Measurements from ENCODE around the gene BPIFB6. TPM values are rescaled to one million over a fixed set of nuclear protein-coding genes. Genes with fewer than 3 reads are reported as not detected.

Gene BPIFB6
- total and polyA plus RNA-seq, 2 of the 4 experiments (the other 2 are of a cell fraction) = not detected

GRCh38 chr20:32995802-32996201, 35.6 kb upstream of the BPIFB6 start:
- dilution Hi-C loops (cut with HindIII; ENCODE audit: low sequenced_read_pairs, unreplicated experiment) (no loop called here), intact Hi-C loops (cut with micrococcal nuclease) (no loop called here), in situ Hi-C loops (cut with MboI; ENCODE audit: low sequenced_read_pairs) (no loop called here)
- no peaks in the 10 kb centered on the region for H3K9me1 ChIP-seq (ENCODE audit: insufficient read depth, low read length)
- no peak overlapping the region for H2AFZ ChIP-seq (replicated peaks; ENCODE audit: low read length, poor library complexity)
- H2BK15ac ChIP-seq (ENCODE audit: low read depth, low read length) = no peak overlapping the region
- H3K27ac ChIP-seq (ENCODE audit: insufficient read depth, low read length) = no peak overlapping the region
- no peak overlapping the region for H3K4me3 ChIP-seq (ENCODE audit: insufficient read depth, low read depth, low read length)
- POLR2A ChIA-PET (ENCODE audit: unreplicated experiment) = no interaction called here
- no peak overlapping the region for H4K91ac ChIP-seq (ENCODE audit: insufficient read depth, low read depth, low read length)
- H2BK120ac ChIP-seq (ENCODE audit: low read depth, low read length) = no peak overlapping the region
- H2AK5ac ChIP-seq (ENCODE audit: low read depth, low read length) = no peak overlapping the region
- H3K18ac ChIP-seq (ENCODE audit: low read depth, low read length) = no peak overlapping the region
- no peak overlapping the region for H4K5ac ChIP-seq (ENCODE audit: low read depth, low read length)
- no TSS peak for BruUV-seq (replicated peaks)
- H3K14ac ChIP-seq (replicated peaks; ENCODE audit: low read depth, low read length) = no peak overlapping the region
- no peaks in the 10 kb centered on the region for H3K79me1 ChIP-seq (ENCODE audit: low read depth in 1 of 2, low read length in 2 of 2)
- no peak overlapping the region for H3K4ac ChIP-seq (ENCODE audit: low read depth, low read length)
- peaks cover 5% of the 10 kb centered on the region for H3K27me3 ChIP-seq (ENCODE audit: control insufficient read depth, insufficient read depth, low read length)
- no peak overlapping the region for H4K8ac ChIP-seq (ENCODE audit: low read depth in 2 of 2, low read length in 2 of 2)
- H2BK20ac ChIP-seq (ENCODE audit: low read depth, low read length) = no peak overlapping the region
- H3K4me2 ChIP-seq (ENCODE audit: low read depth, low read length) = no peak overlapping the region
- no peaks in the 10 kb centered on the region for H3K36me3 ChIP-seq (ENCODE audit: control insufficient read depth, insufficient read depth, low read length)
- H3K4me1 ChIP-seq (ENCODE audit: control insufficient read depth, insufficient read depth, low read length) = no peaks in the 10 kb centered on the region
- H2BK5ac ChIP-seq (ENCODE audit: low read depth, low read length, poor library complexity, severe bottlenecking) = no peak overlapping the region
- TF ChIP-seq POLR2A (IDR thresholded peaks at IDR 0.05; ENCODE audit: low read depth, low read length) (no peak), USF2 (IDR thresholded peaks at IDR 0.05; ENCODE audit: low read depth, low read length) (no peak), RFX5 (IDR thresholded peaks at IDR 0.05; ENCODE audit: low read depth, low read length) (no peak), RAD21 (IDR thresholded peaks at IDR 0.05; ENCODE audit: low read length) (no peak), CHD1 (IDR thresholded peaks at IDR 0.05; ENCODE audit: low read depth, low read length) (no peak), BHLHE40 (IDR thresholded peaks at IDR 0.05; ENCODE audit: low read depth, low read length) (no peak), MAFK (IDR thresholded peaks at IDR 0.05; ENCODE audit: low read depth, low read length) (no peak), CEBPB (IDR thresholded peaks at IDR 0.05; ENCODE audit: low read depth, low read length) (no peak), RCOR1 (IDR thresholded peaks at IDR 0.05; ENCODE audit: insufficient replicate concordance, low read length) (no peak)
- TF ChIP-seq, protein P1, sequence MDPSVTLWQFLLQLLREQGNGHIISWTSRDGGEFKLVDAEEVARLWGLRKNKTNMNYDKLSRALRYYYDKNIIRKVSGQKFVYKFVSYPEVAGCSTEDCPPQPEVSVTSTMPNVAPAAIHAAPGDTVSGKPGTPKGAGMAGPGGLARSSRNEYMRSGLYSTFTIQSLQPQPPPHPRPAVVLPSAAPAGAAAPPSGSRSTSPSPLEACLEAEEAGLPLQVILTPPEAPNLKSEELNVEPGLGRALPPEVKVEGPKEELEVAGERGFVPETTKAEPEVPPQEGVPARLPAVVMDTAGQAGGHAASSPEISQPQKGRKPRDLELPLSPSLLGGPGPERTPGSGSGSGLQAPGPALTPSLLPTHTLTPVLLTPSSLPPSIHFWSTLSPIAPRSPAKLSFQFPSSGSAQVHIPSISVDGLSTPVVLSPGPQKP (IDR thresholded peaks at IDR 0.05; ENCODE audit: borderline replicate concordance, low read depth, low read length) = no peak
- no peak overlapping the region for H2AK9ac ChIP-seq (replicated peaks; ENCODE audit: low read depth, low read length, poor library complexity)
- H3K9me3 ChIP-seq (ENCODE audit: control insufficient read depth, insufficient read depth, low read length) = no peaks in the 10 kb centered on the region
- CTCF ChIA-PET = interaction anchor here (0.6 kb wide), 1 partner anchor 434 kb away, joined by 3 read pairs; no protein-coding TSS in a partner anchor
- no peak overlapping the region for H3K23ac ChIP-seq (ENCODE audit: low read depth, low read length)
- H4K20me1 ChIP-seq (ENCODE audit: insufficient read depth, low read length) = no peaks in the 10 kb centered on the region
- no peak for DNase-seq
- no peak for ATAC-seq (ENCODE audit: low read depth)
- H3K9ac ChIP-seq (ENCODE audit: low read depth, low read length) = no peak overlapping the region
- H3K56ac ChIP-seq (ENCODE audit: extremely low read depth, insufficient read depth, low read length) = no peak overlapping the region

Data from IMR-90 (cell line).